Upper lobe of left lung (tissue), 6 donors: ENCODE data around the gene ACSM4. TPM values are rescaled to one million over a fixed set of nuclear protein-coding genes. Genes with fewer than 3 reads are reported as not detected.

Source experiments
- ATAC-seq, 2 donors: fragments of 200-7000 bp; cut with Tn5 transposase; one replicate each; pipeline ENCODE4 v1.9.1; 2022; ENCODE audit warnings: mild to moderate bottlenecking in 2 of 2, moderate library complexity in 2 of 2; ENCODE audit not compliant: low FRiP score in 2 of 2
- DNase-seq, 2 donors: peaks; one replicate each; pipeline ENCODE4 v3.0.0-alpha.2; 2019 to 2020
- H3K27ac ChIP-seq, 4 donors: fragments of 200-600 bp; sonication (generic); one replicate each; pipeline ENCODE4 v1.5.1; 2016 to 2019
- H3K27me3 ChIP-seq, 4 donors: fragments of 200-600 bp; sonication (generic); one replicate each; pipeline ENCODE4 v1.5.1; 2017 to 2019
- H3K36me3 ChIP-seq, 4 donors: fragments of 200-600 bp; sonication (generic); one replicate each; pipeline ENCODE4 v1.5.1; 2016 to 2019
- H3K4me1 ChIP-seq, 4 donors: fragments of 200-600 bp; sonication (generic); one replicate each; pipeline ENCODE4 v1.5.1; 2018 to 2019
- H3K4me3 ChIP-seq, 4 donors: fragments of 200-600 bp; sonication (generic); one replicate each; pipeline ENCODE4 v1.5.1; 2017 to 2019; ENCODE audit warnings: mild to moderate bottlenecking in 2 of 4, moderate library complexity in 1 of 4
- H3K9me3 ChIP-seq, 4 donors: fragments of 200-600 bp; sonication (generic); one replicate each; pipeline ENCODE4 v1.5.1; 2018 to 2019
- CTCF ChIP-seq, 6 experiments: fragments of 450-650 bp in 4 of 6; fragments of 200-600 bp in 2 of 6; sonication (generic) in 2 of 6; IDR thresholded peaks; one replicate each; pipeline ENCODE4 v1.5.1; 2016 to 2019; ENCODE audit warnings: antibody characterized with exemption in 6 of 6
- EP300 ChIP-seq, 4 donors: sonication (generic); formaldehyde crosslinking; IDR thresholded peaks; one replicate each; pipeline ENCODE4 v1.5.1; 2017; ENCODE audit warnings: antibody characterized with exemption in 4 of 4, control low read depth in 2 of 4
- POLR2A ChIP-seq, 4 donors: fragments of 450-650 bp; IDR thresholded peaks; one replicate each; pipeline ENCODE4 v1.5.1; 2016 to 2017; ENCODE audit warnings: antibody characterized with exemption in 4 of 4, mild to moderate bottlenecking in 2 of 4
- POLR2AphosphoS5 ChIP-seq, 2 donors: sonication (generic); formaldehyde crosslinking; IDR thresholded peaks; one replicate each; pipeline ENCODE4 v1.5.1; 2017; ENCODE audit warnings: antibody characterized with exemption in 2 of 2
- WGBS, 2 donors: methylation state at CpG; one replicate each; pipeline ENCODE4 v1.1.5; 2017 to 2018; 5-methylcytosine and 5-hydroxymethylcytosine counted together
- total RNA-seq, 6 donors: library from RNA; depleted of rRNA in 4 of 6; stranded (reverse); fragments of >200 nt in 4 of 6; gene quantifications; one replicate each; pipeline versions ENCODE4 v1.1.0 to v1.2.1, GENCODE V29; 2016 to 2021
- donor health status: DM: no; HTN: no; CAD: no; lungs with moderate emphysema.
- donor health status: DM: no; HTN: yes; CAD: no; lungs with severe emphysema.

ACSM4 gene
- total RNA-seq = not detected

GRCh38 chr12:7303772-7304171 lies at the start of gene ACSM4:
TSS of gene ACSM4 (plus strand) at chr12:7304072. CDS start at chr12:7304332, 260 bp downstream.
- Histone ChIP-seq H3K9me3 (no peaks in the 10 kb centered on the region), H3K27me3 (no peaks in the 10 kb centered on the region), H3K27ac (no peak within 1 kb of the TSS), H3K4me3 (no peak within 1 kb of the TSS), H3K36me3 (no peaks in the 10 kb centered on the region), H3K4me1 (no peaks in the 10 kb centered on the region)
- DNase-seq = no peak
- WGBS, 2 donors = 82 to 89% methylated on average over 3 of the region's 3 CpGs
- no peak for ATAC-seq
- no peak for TF ChIP-seq EP300 (IDR thresholded peaks at IDR 0.05)
- TF ChIP-seq POLR2A (IDR thresholded peaks at IDR 0.05) = no peak
- TF ChIP-seq CTCF (IDR thresholded peaks at IDR 0.05) = no peak
- TF ChIP-seq POLR2AphosphoS5 (IDR thresholded peaks at IDR 0.05) = no peak

- no peak overlapping the region for H3K4me3 ChIP-seq
- no peaks in the 10 kb centered on the region for H3K36me3 ChIP-seq
- no peak for TF ChIP-seq CTCF (IDR thresholded peaks at IDR 0.05)
- TF ChIP-seq POLR2AphosphoS5 (IDR thresholded peaks at IDR 0.05) = no peak
- TF ChIP-seq EP300 (IDR thresholded peaks at IDR 0.05) = no peak
- no peak for TF ChIP-seq POLR2A (IDR thresholded peaks at IDR 0.05)
- H3K27ac ChIP-seq = no peak overlapping the region
- H3K9me3 ChIP-seq = no peaks in the 10 kb centered on the region
- no peaks in the 10 kb centered on the region for H3K4me1 ChIP-seq
- DNase-seq (no peak), ATAC-seq (no peak)
- H3K27me3 ChIP-seq = no peaks in the 10 kb centered on the region
- 85 to 100% methylated on average over 1 of the region's 1 CpG for WGBS, 2 donors
Measured at GRCh38 chr12:7259060-7259459, 44.8 kb upstream of the ACSM4 start.

- Histone ChIP-seq H3K36me3 (no peaks in the 10 kb centered on the region), H3K9me3 (no peaks in the 10 kb centered on the region), H3K27me3 (no peaks in the 10 kb centered on the region), H3K4me1 (no peaks in the 10 kb centered on the region), H3K27ac (no peak overlapping the region), H3K4me3 (no peak overlapping the region)
- DNase-seq (no peak), ATAC-seq (no peak)
- no peak for TF ChIP-seq CTCF (IDR thresholded peaks at IDR 0.05)
- no peak for TF ChIP-seq POLR2A (IDR thresholded peaks at IDR 0.05)
- no peak for TF ChIP-seq EP300 (IDR thresholded peaks at IDR 0.05)
Measured at GRCh38 chr12:7264538-7264937, 39.3 kb upstream of the ACSM4 start.

- Histone ChIP-seq H3K4me1 (no peaks in the 10 kb centered on the region), H3K9me3 (no peaks in the 10 kb centered on the region), H3K27me3 (no peaks in the 10 kb centered on the region), H3K36me3 (no peaks in the 10 kb centered on the region), H3K27ac (no peak overlapping the region), H3K4me3 (no peak overlapping the region)
- no peak for DNase-seq
- TF ChIP-seq EP300 (IDR thresholded peaks at IDR 0.05) (no peak), POLR2AphosphoS5 (IDR thresholded peaks at IDR 0.05) (no peak), POLR2A (IDR thresholded peaks at IDR 0.05) (no peak), CTCF (IDR thresholded peaks at IDR 0.05) (no peak)
- 94 to 98% methylated on average over 4 of the region's 4 CpGs for WGBS, 2 donors
- no peak for ATAC-seq
Measured at GRCh38 chr12:7265251-7265650, 38.6 kb upstream of the ACSM4 start.

GRCh38 chr12:7269273-7269672 lies 34.6 kb upstream of the ACSM4 start:
- Histone ChIP-seq H3K27me3 (no peaks in the 10 kb centered on the region), H3K27ac (no peak overlapping the region), H3K9me3 (no peaks in the 10 kb centered on the region), H3K36me3 (no peaks in the 10 kb centered on the region), H3K4me3 (no peak overlapping the region), H3K4me1 (no peaks in the 10 kb centered on the region)
- ATAC-seq (no peak), DNase-seq (no peak)
- WGBS, 2 donors = 74 to 79% methylated on average over 5 of the region's 5 CpGs
- no peak for TF ChIP-seq EP300 (IDR thresholded peaks at IDR 0.05)
- TF ChIP-seq POLR2A (IDR thresholded peaks at IDR 0.05) = no peak
- TF ChIP-seq CTCF (IDR thresholded peaks at IDR 0.05) = no peak
- no peak for TF ChIP-seq POLR2AphosphoS5 (IDR thresholded peaks at IDR 0.05)
